Karpas-422 (cell line): ENCODE data around the gene RARS2. TPM values are rescaled to one million over a fixed set of nuclear protein-coding genes. Genes with fewer than 3 reads are reported as not detected.
"Not testable (repeated sequence)": the region's sequence is repeated elsewhere in the genome, so short reads cannot be mapped to it uniquely, and the experiment has no call there.

ENCODE experiments used
- DNase-seq: peaks from one replicate; pipeline ENCODE4 v3.0.0-alpha.2; 2015
- H2AFZ ChIP-seq: fragments of 200-600 bp; sonication (generic); 2 replicates; pipeline ENCODE4 v1.6.1; 2014; ENCODE audit warnings: antibody characterized with exemption, low read length, mixed read lengths
- H3K27ac ChIP-seq: fragments of 200-600 bp; sonication (generic); 2 replicates; pipeline ENCODE4 v1.5.1; 2014; ENCODE audit warnings: mild to moderate bottlenecking, low read length, moderate library complexity
- H3K27me3 ChIP-seq: fragments of 200-600 bp; sonication (generic); 2 replicates; pipeline ENCODE4 v1.6.1; 2014; ENCODE audit warnings: low read length, mixed read lengths
- H3K36me3 ChIP-seq: fragments of 200-600 bp; sonication (generic); 2 replicates; pipeline ENCODE4 v1.6.1; 2014; ENCODE audit warnings: low read length, mixed read lengths; ENCODE audit not compliant: insufficient read depth
- H3K4me1 ChIP-seq: fragments of 200-600 bp; sonication (generic); 2 replicates; pipeline ENCODE4 v1.6.1; 2014; ENCODE audit warnings: mild to moderate bottlenecking, low read length, mixed read lengths
- H3K4me2 ChIP-seq: fragments of 200-600 bp; sonication (generic); 2 replicates; pipeline ENCODE4 v1.6.1; 2014; ENCODE audit warnings: low read length, low read depth, mild to moderate bottlenecking; ENCODE audit not compliant: poor library complexity, severe bottlenecking
- H3K4me3 ChIP-seq: fragments of 200-600 bp; sonication (generic); 2 replicates; pipeline ENCODE4 v1.5.1; 2014; ENCODE audit warnings: mild to moderate bottlenecking, antibody characterized with exemption, low read length, mixed read lengths
- H3K79me2 ChIP-seq: fragments of 200-600 bp; sonication (generic); 2 replicates; pipeline ENCODE4 v1.6.1; 2014; ENCODE audit warnings: mild to moderate bottlenecking, low read length, mixed read lengths
- H3K9ac ChIP-seq: fragments of 200-600 bp; sonication (generic); 2 replicates; pipeline ENCODE4 v1.6.0; 2014; ENCODE audit warnings: low read length
- H3K9me2 ChIP-seq: fragments of 200-600 bp; sonication (generic), shearing (Covaris generic); replicated peaks from 2 replicates; pipeline ENCODE4 v1.6.0; 2014; ENCODE audit warnings: mild to moderate bottlenecking, low read length, moderate library complexity; ENCODE audit not compliant: insufficient read depth
- H3K9me3 ChIP-seq: fragments of 300-700, 200-600 bp; sonication (generic); 2 replicates; pipeline ENCODE4 v1.6.1; 2014; ENCODE audit warnings: low read length, mixed read lengths
- H4K20me1 ChIP-seq: fragments of 200-600 bp; sonication (generic); 2 replicates; pipeline ENCODE4 v1.6.1; 2014; ENCODE audit warnings: mild to moderate bottlenecking, antibody characterized with exemption, low read length, low read depth; ENCODE audit not compliant: insufficient read depth
- total RNA-seq: library from RNA; depleted of rRNA; stranded (reverse); fragments of >200 nt; shearing (Covaris generic); gene quantifications from 2 replicates; pipeline ENCODE4 v1.2.3, GENCODE V29; 2014; ENCODE audit warnings: low replicate concordance

The RARS2 gene
- total RNA-seq, 1 experiment from 2014 or later, result 27.7 TPM

DNA sequence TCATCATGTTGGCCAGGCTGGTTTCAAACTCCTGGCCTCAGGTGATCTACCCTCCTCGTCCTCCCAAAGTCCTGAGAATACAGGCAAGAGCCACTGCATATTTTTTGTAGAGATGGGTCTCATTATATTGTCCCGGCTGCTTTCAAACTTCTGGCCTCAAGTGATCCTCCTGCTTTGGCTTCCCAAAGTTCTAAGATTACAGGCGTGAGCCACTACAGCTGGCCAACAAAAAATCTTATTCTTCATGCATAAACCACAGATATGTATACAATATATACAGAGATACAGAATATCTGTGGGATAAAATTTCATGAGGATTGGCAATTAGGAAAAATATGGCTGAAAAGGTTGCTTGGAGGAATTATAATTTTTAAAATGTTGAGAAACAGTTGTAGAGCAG lies 67.1 kb downstream of the RARS2 start:
- H3K4me2 ChIP-seq, result no peak overlapping the region
- no peaks in the 10 kb centered on the region for H4K20me1 ChIP-seq
- H3K9ac ChIP-seq, result no peak overlapping the region
- no peak overlapping the region for H3K27ac ChIP-seq
- H3K9me2 ChIP-seq, result no peaks in the 10 kb centered on the region
- no peaks in the 10 kb centered on the region for H3K9me3 ChIP-seq
- H3K36me3 ChIP-seq, result peaks cover 38% of the 10 kb centered on the region
- no peak overlapping the region for H3K4me3 ChIP-seq
- H2AFZ ChIP-seq, result no peak overlapping the region
- no peaks in the 10 kb centered on the region for H3K27me3 ChIP-seq
- no peak for DNase-seq
- H3K4me1 ChIP-seq, result peaks cover 7% of the 10 kb centered on the region
- peaks cover 23% of the 10 kb centered on the region for H3K79me2 ChIP-seq

DNA sequence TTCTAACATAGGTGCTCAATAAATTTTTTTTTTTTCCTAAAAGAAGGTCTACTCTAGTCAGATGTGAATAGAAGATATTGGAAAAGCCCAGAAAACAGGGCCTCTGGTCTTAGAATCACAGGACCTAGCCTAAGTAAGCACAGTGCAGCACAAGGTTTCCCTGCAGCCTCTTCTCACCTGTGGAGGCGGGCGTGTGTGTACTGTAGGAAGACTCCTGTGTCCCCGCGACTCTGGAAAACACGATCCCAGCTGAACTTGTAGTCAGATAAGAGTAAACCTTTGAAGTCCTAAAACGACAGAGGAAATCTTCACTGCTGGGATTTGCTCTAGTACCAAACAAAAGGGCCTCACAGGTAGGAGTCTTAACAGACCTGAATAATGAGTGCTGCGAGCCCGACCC lies 71.3 kb downstream of the RARS2 start:
- Histone ChIP-seq H3K9me3 (no peaks in the 10 kb centered on the region), H4K20me1 (no peaks in the 10 kb centered on the region), H3K4me3 (no peak overlapping the region), H2AFZ (no peak overlapping the region), H3K4me1 (peaks cover 9% of the 10 kb centered on the region), H3K27me3 (no peaks in the 10 kb centered on the region), H3K79me2 (peaks cover 3% of the 10 kb centered on the region; the same call in 1 of the 2 replicates), H3K4me2 (no peak overlapping the region), H3K36me3 (peaks cover 45% of the 10 kb centered on the region), H3K9ac (no peak overlapping the region), H3K27ac (no peak overlapping the region), H3K9me2 (no peaks in the 10 kb centered on the region)
- DNase-seq, result no peak

DNA sequence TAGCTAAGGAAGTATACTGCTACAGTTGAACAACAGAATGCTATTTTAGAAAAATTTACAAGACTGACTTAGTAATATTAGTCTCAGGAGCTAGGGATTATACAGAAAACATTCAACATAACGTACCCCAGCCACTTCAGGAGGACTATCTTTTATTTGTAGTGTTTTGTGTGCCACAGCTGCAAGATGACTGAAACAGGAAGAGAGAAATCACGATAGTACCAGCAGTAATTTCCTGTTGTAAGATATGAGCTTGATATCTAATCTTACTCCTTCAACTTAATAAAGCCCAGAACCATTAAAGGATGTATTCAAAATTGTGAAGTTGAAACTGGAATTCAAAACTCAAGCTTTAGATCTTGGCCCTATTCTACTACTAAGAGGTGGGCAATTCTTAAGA lies 75.0 kb downstream of the RARS2 start:
- H3K27me3 ChIP-seq, result no peaks in the 10 kb centered on the region
- H3K4me3 ChIP-seq, result no peak overlapping the region
- no peak overlapping the region for H3K9ac ChIP-seq
- H4K20me1 ChIP-seq, result no peaks in the 10 kb centered on the region
- H3K36me3 ChIP-seq, result peaks cover 55% of the 10 kb centered on the region
- peaks cover 9% of the 10 kb centered on the region for H3K4me1 ChIP-seq
- no peaks in the 10 kb centered on the region for H3K79me2 ChIP-seq
- no peaks in the 10 kb centered on the region for H3K9me3 ChIP-seq
- no peak overlapping the region for H3K4me2 ChIP-seq
- H3K9me2 ChIP-seq, result no peaks in the 10 kb centered on the region
- no peak overlapping the region for H2AFZ ChIP-seq
- no peak overlapping the region for H3K27ac ChIP-seq
- DNase-seq, result no peak

DNA sequence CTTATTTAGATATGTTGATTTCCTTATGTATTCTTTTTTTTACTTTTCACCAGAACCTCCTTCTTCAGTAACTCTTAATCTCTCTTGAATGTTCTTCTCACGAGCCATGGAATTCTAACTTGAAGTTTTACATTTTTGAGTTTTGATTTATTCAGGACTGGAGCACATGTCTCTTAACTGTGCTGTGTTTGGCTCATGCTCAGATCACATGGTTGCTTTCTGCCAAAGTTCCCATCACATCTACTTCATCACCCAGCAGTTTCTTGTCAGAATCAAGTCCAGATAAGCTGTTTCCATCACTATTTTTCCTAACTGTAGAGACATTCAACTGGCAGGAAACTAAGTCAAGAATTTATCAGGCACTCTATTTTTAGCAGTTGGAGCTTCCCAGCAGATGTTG lies 85.3 kb downstream of the RARS2 start:
- no peak overlapping the region for H3K4me2 ChIP-seq
- H3K4me1 ChIP-seq, result no peaks in the 10 kb centered on the region
- peaks cover 28% of the 10 kb centered on the region; the same call in 1 of the 2 replicates for H3K36me3 ChIP-seq
- no peak overlapping the region for H3K27ac ChIP-seq
- H3K9me3 ChIP-seq, result no peaks in the 10 kb centered on the region
- H3K9me2 ChIP-seq, result no peaks in the 10 kb centered on the region
- no peak overlapping the region for H2AFZ ChIP-seq
- H3K27me3 ChIP-seq, result no peaks in the 10 kb centered on the region
- H3K9ac ChIP-seq, result no peak overlapping the region
- H4K20me1 ChIP-seq, result no peaks in the 10 kb centered on the region
- H3K4me3 ChIP-seq, result no peak overlapping the region
- H3K79me2 ChIP-seq, result no peaks in the 10 kb centered on the region; the same call in 1 of the 2 replicates
- DNase-seq, result no peak

DNA sequence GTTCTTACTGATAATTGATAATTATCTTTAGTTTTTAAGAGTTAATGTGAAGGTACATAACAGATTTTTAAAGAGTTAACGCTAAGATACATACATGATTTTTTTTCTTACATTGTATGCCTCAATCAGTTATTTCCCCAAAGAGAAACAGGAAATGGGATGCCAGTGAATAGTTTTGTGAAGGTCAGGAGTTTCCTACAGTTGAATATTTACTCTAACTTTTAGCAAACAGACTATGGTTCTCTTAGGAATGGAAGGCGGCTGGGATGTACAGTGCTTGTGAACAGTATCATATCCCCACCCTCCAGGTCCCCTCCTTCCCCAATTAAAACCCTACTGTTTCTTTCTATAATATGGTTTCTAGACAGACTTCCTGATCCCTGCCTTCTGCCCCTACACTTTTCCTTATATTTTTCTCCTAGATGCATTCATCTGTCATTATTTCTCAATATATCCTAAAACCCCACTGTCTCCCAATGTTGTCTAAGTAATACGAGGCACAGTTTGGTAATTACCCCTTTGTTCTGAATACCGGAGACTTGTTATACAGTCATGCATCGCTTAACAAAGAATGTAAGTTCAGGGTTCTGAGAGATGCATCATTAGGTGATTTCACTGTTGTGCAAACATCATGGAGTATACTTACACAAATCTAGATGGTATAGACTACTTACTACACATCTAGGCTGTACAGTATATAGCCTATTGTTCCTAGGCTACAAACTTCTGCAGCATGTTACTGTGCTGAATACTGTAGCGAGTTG lies 87.8 kb downstream of the RARS2 start:
- no peak for DNase-seq
- peaks cover 4% of the 10 kb centered on the region; the same call in 1 of the 2 replicates for H3K79me2 ChIP-seq
- no peaks in the 10 kb centered on the region for H3K27me3 ChIP-seq
- no peaks in the 10 kb centered on the region for H4K20me1 ChIP-seq
- no peak overlapping the region for H3K9ac ChIP-seq
- H3K36me3 ChIP-seq, result peaks cover 9% of the 10 kb centered on the region; the same call in 1 of the 2 replicates
- H3K27ac ChIP-seq, result no peak overlapping the region
- no peak overlapping the region for H3K4me3 ChIP-seq
- H3K4me2 ChIP-seq, result no peak overlapping the region
- H3K9me2 ChIP-seq, result no peaks in the 10 kb centered on the region
- H3K9me3 ChIP-seq, result no peaks in the 10 kb centered on the region
- no peaks in the 10 kb centered on the region for H3K4me1 ChIP-seq
- H2AFZ ChIP-seq, result no peak overlapping the region

DNA sequence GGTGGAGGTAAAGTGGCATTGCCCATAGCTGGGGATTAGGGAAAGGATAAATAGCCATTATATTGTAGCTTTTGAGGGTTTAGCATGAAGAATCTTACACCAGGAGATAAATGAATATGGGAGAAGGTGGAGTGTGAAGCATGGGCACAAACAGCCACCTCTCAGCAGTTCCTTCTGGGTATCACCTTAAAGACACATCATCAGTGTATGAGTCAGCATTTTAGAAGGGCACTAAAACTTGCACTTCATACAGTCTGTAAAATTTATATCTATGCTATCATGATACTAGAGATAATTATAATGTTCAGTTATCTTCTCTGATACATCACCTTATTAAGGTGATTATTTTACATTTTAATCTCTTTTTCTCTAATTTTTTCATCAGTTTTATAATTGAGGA lies 91.7 kb downstream of the RARS2 start:
- no peak for DNase-seq
- Histone ChIP-seq H3K9me3 (no peaks in the 10 kb centered on the region), H3K4me1 (no peaks in the 10 kb centered on the region)

DNA sequence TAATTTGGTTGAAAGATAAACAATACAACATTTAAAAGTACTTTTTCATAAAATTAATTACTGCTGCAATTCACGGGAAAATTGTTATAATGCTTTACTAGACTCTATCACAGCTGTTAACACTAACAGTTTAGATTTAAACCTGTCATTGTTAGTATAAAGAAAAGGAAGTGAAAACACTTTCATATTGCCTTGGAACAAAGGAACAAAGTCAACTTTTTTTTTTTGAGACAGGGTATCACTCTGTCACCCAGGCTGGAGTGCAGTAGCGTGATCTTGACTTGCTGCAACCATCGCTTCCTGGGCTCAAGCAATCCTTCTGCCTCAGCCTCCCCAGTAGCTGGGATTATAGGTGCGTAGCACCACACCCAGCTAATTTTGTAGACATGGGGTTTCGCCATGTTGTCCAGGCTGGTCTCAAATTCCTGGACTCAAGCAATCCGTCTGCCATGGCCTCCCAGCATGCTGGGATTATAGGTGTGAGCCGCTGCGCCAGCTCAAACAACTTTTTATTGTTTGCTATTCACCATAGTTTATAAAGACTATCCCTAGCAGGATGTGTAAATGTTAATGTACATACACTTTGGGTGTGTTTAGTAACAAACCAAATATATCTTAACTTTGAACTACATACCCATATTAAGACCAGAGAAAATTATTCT lies 94.9 kb downstream of the RARS2 start:
- H4K20me1 ChIP-seq, result no peaks in the 10 kb centered on the region
- no peak overlapping the region for H3K9ac ChIP-seq
- H3K4me1 ChIP-seq, result no peaks in the 10 kb centered on the region
- H3K9me2 ChIP-seq, result no peaks in the 10 kb centered on the region
- H3K4me3 ChIP-seq, result no peak overlapping the region
- no peak overlapping the region for H3K4me2 ChIP-seq
- H3K27me3 ChIP-seq, result no peaks in the 10 kb centered on the region
- H3K27ac ChIP-seq, result no peak overlapping the region
- DNase-seq, result no peak
- no peak overlapping the region for H2AFZ ChIP-seq
- peaks cover 19% of the 10 kb centered on the region for H3K79me2 ChIP-seq
- no peaks in the 10 kb centered on the region for H3K9me3 ChIP-seq
- H3K36me3 ChIP-seq, result 0 out of 2 replicates have a peak, but pooled peaks cover 3% of the 10 kb centered on the region

More for the DNA sequence above, 91.7 kb downstream of the RARS2 start:
- H3K4me2 ChIP-seq, result no peak overlapping the region
- H3K27ac ChIP-seq, result no peak overlapping the region; the same call in 1 of the 2 replicates
- no peaks in the 10 kb centered on the region for H4K20me1 ChIP-seq
- H3K4me3 ChIP-seq, result no peak overlapping the region
- H3K27me3 ChIP-seq, result no peaks in the 10 kb centered on the region
- no peaks in the 10 kb centered on the region for H3K9me2 ChIP-seq
- H2AFZ ChIP-seq, result no peak overlapping the region
- peaks cover 12% of the 10 kb centered on the region for H3K79me2 ChIP-seq
- H3K9ac ChIP-seq, result no peak overlapping the region
- H3K36me3 ChIP-seq, result peaks cover 6% of the 10 kb centered on the region; the same call in 1 of the 2 replicates

DNA sequence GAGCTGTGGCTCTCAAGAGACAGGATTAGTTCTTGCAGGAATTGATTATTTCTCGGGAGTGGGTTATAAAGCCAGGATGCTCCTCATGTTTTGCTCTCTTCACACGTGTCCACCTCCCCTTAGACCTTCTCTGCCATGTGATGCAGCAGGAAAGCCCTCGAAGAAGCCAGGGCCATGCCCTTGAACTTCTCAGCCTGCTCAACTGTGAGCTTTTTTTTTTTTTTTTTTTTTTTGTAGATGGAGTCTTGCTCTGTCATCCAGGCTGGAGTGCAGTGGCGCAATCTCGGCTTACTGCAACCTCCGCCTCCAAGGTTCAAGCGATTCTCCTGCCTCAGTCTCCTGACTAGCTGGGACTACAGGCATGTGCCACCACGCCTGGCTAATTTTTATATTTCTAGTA lies 100.5 kb downstream of the RARS2 start:
- not testable (repeated sequence) for DNase-seq, H3K9me2 ChIP-seq, H3K27me3 ChIP-seq, H4K20me1 ChIP-seq, H3K9me3 ChIP-seq, H3K4me1 ChIP-seq, H3K4me2 ChIP-seq, H3K4me3 ChIP-seq, H2AFZ ChIP-seq, H3K9ac ChIP-seq, H3K27ac ChIP-seq, H3K36me3 ChIP-seq
- H3K79me2 ChIP-seq, result peaks cover 37% of the 10 kb centered on the region
